Stimulated activated CD4-positive, alpha-beta T cell treated with anti-CD3 and anti-CD28 coated beads, Interleukin-15, amount 100 ng/mL, for 24 hours (primary cell): ENCODE data around the gene CLMP.

Source experiments
- DNase-seq: peaks from one replicate; pipeline ENCODE4 v3.0.0-alpha.2; 2020

CLMP gene

GRCh38 chr11:123187665-123188507, 7.2 kb downstream of the CLMP start:
- no peak for DNase-seq

- no peak for DNase-seq
Observed at GRCh38 chr11:123187248-123187647, 7.8 kb downstream of the CLMP start.

GRCh38 chr11:123186286-123186685, 8.8 kb downstream of the CLMP start:
- no peak for DNase-seq

GRCh38 chr11:123185326-123185725, 9.7 kb downstream of the CLMP start:
- no peak for DNase-seq

DNA sequence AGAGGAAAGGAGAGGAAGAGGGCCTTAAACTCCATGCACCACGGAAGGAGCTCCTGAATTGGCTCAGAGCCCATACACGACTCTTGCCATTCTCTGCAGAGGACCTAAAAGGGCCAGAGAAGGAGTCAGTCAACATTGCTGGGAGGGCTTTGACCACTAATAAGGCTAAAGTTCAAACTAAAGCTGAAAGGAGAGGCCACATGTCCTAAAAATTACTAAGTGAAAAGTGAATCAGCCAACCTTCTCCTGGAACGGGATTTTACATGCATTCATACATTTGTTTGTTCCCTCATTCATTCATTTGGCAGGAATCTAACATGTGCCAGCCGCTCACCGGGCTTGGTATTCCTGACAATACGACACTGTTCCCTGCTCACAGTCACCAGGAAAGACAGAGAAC, 10.5 kb downstream of the CLMP start:
- DNase-seq = no peak

GRCh38 chr11:123183391-123184099, 11.5 kb downstream of the CLMP start:
- DNase-seq = peak; percentile 26

GRCh38 chr11:123181767-123182500, 13.1 kb downstream of the CLMP start:
- no peak for DNase-seq

GRCh38 chr11:123181075-123181474, 14.0 kb downstream of the CLMP start:
- no peak for DNase-seq

- no peak for DNase-seq
Observed at GRCh38 chr11:123180574-123180973, 14.5 kb downstream of the CLMP start.

DNA sequence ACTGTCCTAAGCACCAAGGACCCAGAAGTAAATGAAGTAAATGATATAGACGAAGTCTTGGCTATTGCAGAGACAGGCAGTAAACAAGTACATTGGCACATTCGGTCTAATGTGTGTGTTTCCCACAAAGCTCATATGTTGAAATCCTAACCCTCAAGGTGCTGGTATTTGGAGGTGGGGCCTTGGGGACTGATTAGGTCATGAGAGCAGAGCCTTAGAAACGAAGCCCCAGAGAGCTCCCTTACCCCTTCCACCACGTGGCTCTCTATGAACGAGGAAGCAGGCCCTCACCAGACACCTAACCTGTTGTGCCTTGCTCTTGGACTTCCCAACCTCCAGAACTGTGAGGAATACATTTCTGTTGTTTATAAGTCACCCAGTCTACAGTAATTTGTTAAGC, 14.9 kb downstream of the CLMP start:
- DNase-seq = no peak

DNA sequence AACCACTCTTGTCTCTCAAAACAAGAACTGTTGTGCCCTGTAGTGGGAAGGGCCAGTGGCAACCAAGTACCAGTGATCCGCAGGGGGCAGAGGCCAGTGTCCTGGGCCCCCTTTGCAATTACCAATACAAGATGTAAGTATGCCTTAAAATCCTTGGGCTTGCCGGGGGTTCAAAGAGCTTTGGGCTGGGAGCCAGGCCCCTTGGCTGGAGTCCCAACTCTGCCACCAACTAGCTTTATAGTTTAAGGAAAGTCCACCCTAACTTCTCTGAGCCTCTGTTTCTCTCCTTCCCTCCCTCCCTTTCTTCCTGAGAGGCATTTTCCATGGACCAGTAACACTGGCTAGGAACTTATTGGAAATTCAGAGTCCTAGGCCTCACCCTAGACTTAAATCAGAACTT, 15.5 kb downstream of the CLMP start:
- no peak for DNase-seq

- DNase-seq = no peak
Observed at GRCh38 chr11:123178186-123178585, 16.9 kb downstream of the CLMP start.

- no peak for DNase-seq
Observed at GRCh38 chr11:123176785-123177184, 18.3 kb downstream of the CLMP start.

DNA sequence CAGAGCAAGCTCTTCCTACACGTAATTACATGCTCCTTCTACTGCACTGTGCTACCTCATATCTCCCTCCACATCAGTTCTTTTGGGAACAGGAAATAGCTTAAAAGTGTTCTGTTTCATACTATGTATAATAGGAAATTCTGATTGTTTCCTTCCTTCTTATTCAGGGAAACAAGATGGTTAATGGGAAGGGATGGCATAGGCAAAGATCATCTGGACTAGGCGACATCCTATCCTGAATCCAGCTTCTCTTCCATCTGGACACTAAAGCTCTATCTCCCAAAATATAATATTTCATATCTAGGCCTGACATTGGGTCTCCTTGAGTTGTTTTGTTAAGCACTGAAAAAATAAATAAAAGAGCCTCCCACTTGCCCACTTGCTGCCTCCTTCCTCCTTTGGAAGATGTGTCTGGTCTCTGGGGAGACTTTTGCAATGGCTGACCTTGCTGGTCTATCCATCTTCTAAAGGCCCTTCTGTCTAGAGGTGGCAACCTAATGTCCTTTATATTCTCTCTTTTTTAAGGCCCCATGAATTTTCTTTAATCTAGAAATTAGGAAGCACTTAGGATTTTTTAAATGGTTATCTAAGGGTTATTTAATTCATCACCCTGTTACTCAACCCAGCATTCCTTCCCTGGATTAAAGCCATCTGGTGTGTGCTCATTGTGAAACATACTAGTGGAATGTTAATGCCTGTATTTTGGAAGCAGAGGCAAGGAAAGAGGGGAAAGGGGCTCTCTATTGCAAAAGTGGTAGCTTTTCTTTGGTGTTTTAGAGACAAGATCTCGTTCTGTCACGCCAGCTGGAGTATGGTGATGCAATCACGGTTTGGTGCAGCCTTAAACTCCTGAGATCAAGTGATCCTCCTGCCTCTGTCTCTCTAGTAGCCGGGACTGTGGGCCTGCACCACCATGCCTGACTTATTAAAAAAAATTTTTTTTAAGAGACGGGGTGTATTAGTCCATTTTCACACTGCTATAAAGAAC, 20.6 kb downstream of the CLMP start:
- no peak for DNase-seq

DNA sequence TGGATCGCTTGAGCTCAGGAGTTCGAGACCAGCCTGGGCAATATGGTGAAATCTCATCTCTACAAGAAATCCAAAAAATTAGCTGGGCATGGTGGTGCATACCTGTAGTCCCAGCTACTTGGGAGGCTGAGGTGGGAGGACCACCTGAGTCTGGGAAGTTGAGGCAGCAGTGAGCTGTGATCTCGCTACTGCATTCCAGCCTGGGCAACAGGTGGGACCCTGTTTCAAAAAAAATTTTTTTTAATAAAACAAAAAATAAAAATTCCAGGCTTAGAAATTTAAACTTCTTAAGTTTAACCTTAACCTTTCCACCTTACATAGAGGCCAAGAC, 21.2 kb downstream of the CLMP start:
- DNase-seq = no peak

DNA sequence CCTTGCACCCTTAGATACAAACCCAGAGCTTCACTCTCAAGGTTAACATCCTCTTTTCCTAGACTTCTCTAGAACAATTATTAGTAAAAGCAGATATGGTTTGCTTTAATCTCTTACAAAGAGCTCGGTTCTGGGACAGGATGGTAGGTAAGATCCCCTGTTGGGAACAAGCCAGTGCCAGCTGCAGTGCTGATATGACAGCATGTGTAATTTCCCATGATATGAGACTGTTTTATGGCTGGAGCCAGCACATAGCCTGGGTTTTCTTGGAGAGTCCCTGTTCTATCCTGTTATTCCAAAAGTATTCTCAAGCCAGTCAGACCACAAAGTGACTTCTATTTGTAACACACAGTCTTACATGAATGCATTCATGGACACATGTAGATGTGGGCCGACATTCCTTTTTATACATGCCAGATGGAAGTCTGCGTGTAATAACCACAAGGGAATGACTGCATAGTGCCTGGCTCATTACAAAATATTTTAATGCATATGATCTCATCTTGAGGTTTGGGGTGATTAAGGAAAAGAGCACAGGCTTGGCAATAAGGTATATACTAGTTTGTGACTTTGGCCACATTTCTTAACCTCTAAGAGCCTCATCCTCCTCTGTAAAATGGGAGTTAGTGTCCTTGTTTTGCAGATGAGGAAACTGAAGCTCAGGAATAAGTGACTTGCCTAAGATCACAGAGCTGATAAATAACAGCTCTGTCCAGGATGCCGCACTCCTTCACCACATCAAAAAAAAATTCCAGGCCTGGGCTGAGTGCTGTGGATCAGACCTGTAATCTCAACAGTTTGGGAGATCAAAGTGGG, 21.8 kb downstream of the CLMP start:
- no peak for DNase-seq

GRCh38 chr11:123170929-123171328, 24.1 kb downstream of the CLMP start:
- no peak for DNase-seq

DNA sequence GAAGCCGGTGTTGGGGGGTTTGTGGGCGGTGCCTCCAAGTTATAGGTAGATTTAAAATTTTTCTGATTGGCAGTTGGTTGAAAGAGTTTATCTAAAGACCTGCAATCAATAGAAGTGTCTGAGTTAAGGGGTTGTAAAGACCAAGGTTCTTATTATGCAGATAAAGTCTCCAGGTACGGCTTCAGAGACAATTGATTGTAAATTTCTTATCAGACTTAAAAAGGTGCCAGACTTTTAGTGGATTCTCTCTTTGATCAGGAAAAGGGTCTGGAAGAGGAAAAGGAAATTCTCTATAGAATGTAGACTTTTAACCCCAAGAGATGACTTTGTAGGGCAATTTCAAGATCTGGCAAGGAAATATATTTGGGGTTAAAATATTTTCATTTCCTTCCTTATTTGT, 25.2 kb downstream of the CLMP start:
- no peak for DNase-seq

DNA sequence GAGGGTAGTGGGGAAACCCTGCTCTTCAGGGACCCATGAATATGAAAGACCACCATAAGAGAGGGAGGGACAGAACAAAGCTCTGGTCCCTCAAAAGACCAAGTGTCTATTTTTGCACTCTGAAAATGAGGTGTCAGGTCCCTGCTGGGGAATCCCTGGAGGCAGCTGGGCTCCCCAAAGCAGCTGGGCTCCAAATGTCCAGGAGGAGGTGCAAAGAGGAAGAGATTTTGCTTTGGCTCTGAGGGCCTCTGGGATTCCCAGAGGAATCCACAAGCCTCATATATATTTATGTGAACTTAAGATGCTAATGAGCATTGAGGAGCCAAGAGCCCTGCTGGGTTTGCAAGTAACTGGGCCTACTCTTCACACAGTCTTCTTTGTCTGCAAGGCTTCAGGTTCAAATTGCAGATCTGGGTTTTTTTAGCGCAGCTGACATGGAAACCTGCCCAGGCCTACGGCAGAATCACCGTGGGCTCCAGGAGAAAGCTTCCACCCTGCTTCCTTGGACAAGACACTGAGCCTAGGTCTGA, 26.0 kb downstream of the CLMP start:
- no peak for DNase-seq

DNA sequence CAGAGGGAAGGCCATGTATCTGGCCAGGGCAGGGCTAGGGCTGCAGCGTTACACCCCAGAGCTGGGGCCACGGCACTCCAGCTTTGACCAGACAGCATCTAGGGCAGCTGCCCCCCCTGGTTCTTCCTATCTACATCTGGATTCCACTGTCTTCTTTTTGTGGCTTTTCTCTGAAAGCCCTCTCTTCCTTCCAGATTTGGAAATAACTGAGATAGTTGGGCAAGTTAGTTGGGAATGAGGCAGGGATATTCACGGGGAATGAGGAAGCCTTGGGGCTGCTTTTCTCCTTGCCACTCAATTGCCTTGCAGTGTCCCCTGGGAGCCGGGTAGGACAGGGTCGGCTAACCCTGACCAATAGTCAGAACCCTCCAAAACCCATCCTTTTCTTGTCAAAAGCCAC, 26.8 kb downstream of the CLMP start:
- no peak for DNase-seq

- DNase-seq = peak; percentile 40
Observed at GRCh38 chr11:123166071-123166559, 28.9 kb downstream of the CLMP start.
